GM12878 (cell line): Measurements from ENCODE around the gene GRK6. TPM values are rescaled to one million over a fixed set of nuclear protein-coding genes. Genes with fewer than 3 reads are reported as not detected.
A peak's percentile ranks its signal among the peaks of the same experiment; 100 is the strongest.

Experiments used
- ATAC-seq: fragments of 200-7000 bp; cut with Tn5 transposase; 3 replicates; pipeline ENCODE4 v1.9.1; 2020; ENCODE audit warnings: mild to moderate bottlenecking, moderate library complexity
- BruUV-seq: library from RNA; stranded (reverse); fragments of 400-500 nt; replicated peaks from 2 replicates; lab custom pipeline; 2021; lab: Mats Ljungman, UMichigan
- CTCF ChIA-PET: fragments of 300-600 bp; sonication (Branson Sonifier 250); formaldehyde crosslinking; extraction: SDS; loops from one replicate; lab custom pipeline; 2021; ENCODE audit warnings: inconsistent platforms; lab: Yijun Ruan, JAX
- POLR2A ChIA-PET: fragments of 350-600 bp; formaldehyde crosslinking; extraction: SDS; loops from one replicate; lab custom pipeline; 2021; ENCODE audit warnings: inconsistent platforms; lab: Charles Lee
- RAD21 ChIA-PET: fragments of 300-600 bp; sonication (Branson Sonifier 250); formaldehyde crosslinking; loops from one replicate; lab custom pipeline; 2023; ENCODE audit warnings: antibody characterized with exemption; ENCODE audit not compliant: unreplicated experiment; lab: Charles Lee
- SMC1A ChIA-PET: fragments of 300-600 bp; sonication (Branson Sonifier 250); formaldehyde crosslinking; loops from one replicate; lab custom pipeline; 2023; ENCODE audit not compliant: unreplicated experiment, uncharacterized antibody; lab: Charles Lee
- DNase-seq: peaks from one replicate; pipeline ENCODE4 v3.0.0-alpha.2; 2011; ENCODE audit warnings: low read depth, low spot score
- FAIRE-seq: peaks from 3 replicates; lab custom pipeline; 2011; peaks lifted over from hg19 to GRCh38; lab: Jason Lieb, UNC
- H2AFZ ChIP-seq: 2 replicates; pipeline ENCODE4 v1.6.0; 2011; ENCODE audit warnings: low read depth, low read length, control low read depth; ENCODE audit not compliant: control insufficient read depth
- H3K27ac ChIP-seq: 2 replicates; pipeline ENCODE4 v1.5.1; 2011; ENCODE audit warnings: control low read depth; ENCODE audit not compliant: control insufficient read depth, insufficient read depth
- H3K27me3 ChIP-seq, 2 experiments: replicated peaks in 1 of 2; 2 replicates each; pipeline versions ENCODE4 v1.6.0 to v1.6.1; 2011; ENCODE audit warnings: low read length in 1 of 2; ENCODE audit not compliant: control insufficient read depth in 2 of 2, insufficient read depth in 2 of 2
- H3K36me3 ChIP-seq, 2 experiments: 2 replicates each; pipeline ENCODE4 v1.5.1; 2011; ENCODE audit warnings: low read length in 1 of 2; ENCODE audit not compliant: control insufficient read depth in 2 of 2, insufficient read depth in 2 of 2
- H3K4me1 ChIP-seq: 2 replicates; pipeline ENCODE4 v1.6.1; 2011; ENCODE audit warnings: mild to moderate bottlenecking, low read length, moderate library complexity, mixed read lengths; ENCODE audit not compliant: control insufficient read depth, insufficient read depth
- H3K4me2 ChIP-seq: 2 replicates; pipeline ENCODE4 v1.6.0; 2011; ENCODE audit warnings: control low read depth; ENCODE audit not compliant: control insufficient read depth, insufficient read depth
- H3K4me3 ChIP-seq: fragments of 200-600 bp; sonication (generic); 2 replicates; pipeline ENCODE4 v1.5.1; 2016
- H3K79me2 ChIP-seq: 2 replicates; pipeline ENCODE4 v1.6.0; 2011; ENCODE audit warnings: low read length; ENCODE audit not compliant: control insufficient read depth, insufficient read depth
- H3K9ac ChIP-seq: 2 replicates; pipeline ENCODE4 v1.8.0; 2011; ENCODE audit warnings: low read length, control low read depth, mixed read lengths; ENCODE audit not compliant: control insufficient read depth, insufficient read depth
- H3K9me3 ChIP-seq: replicated peaks from 3 replicates; pipeline ENCODE4 v1.5.1; 2011; ENCODE audit warnings: mild to moderate bottlenecking, low read length; ENCODE audit not compliant: control insufficient read depth, insufficient read depth
- H4K20me1 ChIP-seq: 2 replicates; pipeline ENCODE4 v1.6.0; 2011; ENCODE audit not compliant: control insufficient read depth, insufficient read depth
- EGR1 ChIP-seq, 2 experiments: IDR thresholded peaks; 1 replicate in 1 of 2; 2 replicates in 1 of 2; pipeline ENCODE4 v1.6.1; 2011 to 2012; ENCODE audit warnings: low read depth in 2 of 2, low read length in 2 of 2, borderline replicate concordance in 1 of 2, mild to moderate bottlenecking in 1 of 2, moderate library complexity in 1 of 2
- HDAC6 ChIP-seq: fragments of 200-600 bp; sonication (generic); IDR thresholded peaks from one replicate; pipeline ENCODE4 v1.8.0; 2017; ENCODE audit warnings: antibody characterized with exemption; ENCODE audit not compliant: unreplicated experiment
- IRF3 ChIP-seq: fragments of 450-650 bp; IDR thresholded peaks from 2 replicates; pipeline ENCODE4 v1.6.1; 2014; ENCODE audit warnings: mild to moderate bottlenecking
- NFIC ChIP-seq: IDR thresholded peaks from 2 replicates; pipeline ENCODE4 v1.6.1; 2012; ENCODE audit warnings: low read depth, mild to moderate bottlenecking, inconsistent platforms, low read length, moderate library complexity
- NFYB ChIP-seq: IDR thresholded peaks from 2 replicates; pipeline ENCODE4 v1.6.1; 2011; ENCODE audit warnings: low read depth, mild to moderate bottlenecking, low read length, improper control_type of control experiment, moderate library complexity; ENCODE audit not compliant: insufficient read depth
- NRF1 ChIP-seq: conservative IDR thresholded peaks from 2 replicates; pipeline ENCODE4 v1.6.1; 2011; ENCODE audit warnings: mild to moderate bottlenecking, low read depth, low read length, improper control_type of control experiment
- POLR2A ChIP-seq: IDR thresholded peaks from 2 replicates; pipeline ENCODE4 v1.6.1; 2011; ENCODE audit warnings: low read depth, mild to moderate bottlenecking, low read length
- POU2F2 ChIP-seq: IDR thresholded peaks from 3 replicates; pipeline ENCODE4 v1.6.1; 2011; ENCODE audit warnings: low read depth, mild to moderate bottlenecking, low read length, borderline replicate concordance
- ZBTB4 ChIP-seq: fragments of 450-650 bp; formaldehyde crosslinking; IDR thresholded peaks from 2 replicates; pipeline ENCODE4 v1.4.0; 2022; ENCODE audit warnings: mild to moderate bottlenecking, moderate library complexity
- WGBS: methylation state at CpG from one replicate; pipeline ENCODE4 v1.1.6; 2016; ENCODE audit warnings: low lambda C conversion rate; ENCODE audit not compliant: insufficient replicate concordance, insufficient coverage; ENCODE audit errors: missing lambda C conversion rate; 5-methylcytosine and 5-hydroxymethylcytosine counted together
- in situ Hi-C: fragments of 300-500 bp; cut with MboI; formaldehyde crosslinking; loops from 9 replicates; pipeline ENCODE4 v1.14.3; 2018; ENCODE audit warnings: mixed read lengths
- intact Hi-C: fragments of 100-400 bp; cut with micrococcal nuclease; formaldehyde crosslinking; loops from one replicate; pipeline ENCODE4 v1.14.2; 2022; ENCODE audit not compliant: unreplicated experiment
- polyA plus RNA-seq, 11 experiments: library from polyadenylated mRNA; depleted of rRNA in 4 of 11; unstranded in 6 of 11; stranded (reverse) in 5 of 11; fragments of >200 nt; fragmentation: Nextera tagmentation in 4 of 11; fragmentation: Illumina TruSeq in 1 of 11; extraction: Ambion mirVana in 4 of 11; extraction: Trizol in 1 of 11; gene quantifications; 1 replicate in 1 of 11; 2 replicates in 10 of 11; pipeline versions ENCODE4 v1.2.1 to v1.2.3, GENCODE V29; 2011 to 2016; ENCODE audit warnings: inconsistent platforms in 2 of 11, missing spikeins in 2 of 11, low read depth in 1 of 11
- total RNA-seq, 4 experiments: library from RNA; depleted of rRNA in 3 of 4; stranded (reverse); fragments of >200 nt in 3 of 4; fragmentation: Illumina TruSeq in 1 of 4; extraction: Trizol in 1 of 4; gene quantifications; 2 replicates each; pipeline versions ENCODE4 v1.2.1 to v1.2.3, GENCODE V29; 2013 to 2021

Gene GRK6
- total and polyA plus RNA-seq, 10 of the 15 experiments (the other 5 are each of a cell fraction or from before 2014, with no cell fraction given): 0.79 to 124 (median 41.6) TPM

GRCh38 chr5:177483994-177484901, 57.8 kb downstream of the GRK6 start:
- TF ChIP-seq IRF3 (no peak), NFYB (no peak), NFIC (no peak), POLR2A (peak; percentile 55), POU2F2 (no peak), NRF1 (no peak), EGR1 (IDR thresholded peaks at IDR 0.05; ENCODE audit: borderline replicate concordance in 1 of 2, low read depth in 2 of 2, low read length in 2 of 2) (no peak), HDAC6 (no peak), ZBTB4 (CRISPR knock-in tag) (no peak)
- H3K27ac ChIP-seq: no peak overlapping the region
- no peak overlapping the region for H3K9ac ChIP-seq
- 80% methylated on average over 22 of the region's 22 CpGs for WGBS
- ATAC-seq (no peak), FAIRE-seq (no peak), DNase-seq (no peak)
- ChIA-PET POLR2A (no interaction called here), SMC1A (no interaction called here), CTCF (interaction anchor here (1.1 kb wide), 1 partner anchor 8 kb away, joined by 3 read pairs; no protein-coding TSS in a partner anchor), RAD21 (no interaction called here)
- H4K20me1 ChIP-seq: no peaks in the 10 kb centered on the region
- H3K9me3 ChIP-seq: no peaks in the 10 kb centered on the region
- no peaks in the 10 kb centered on the region for H3K79me2 ChIP-seq
- peaks cover 8% of the 10 kb centered on the region for H3K4me1 ChIP-seq
- H3K4me3 ChIP-seq: no peak overlapping the region
- no peaks in the 10 kb centered on the region for H3K27me3 ChIP-seq
- no peaks in the 10 kb centered on the region; a peak in 2 of 4 replicates for H3K36me3 ChIP-seq
- no TSS peak for BruUV-seq
- no peak overlapping the region for H3K4me2 ChIP-seq
- intact Hi-C loops: no loop called here
- in situ Hi-C loops: no loop called here
- H2AFZ ChIP-seq: no peak overlapping the region
